Fibroblast of lung (primary cell): Measurements from ENCODE around the gene LSM11.

Experiments
- CTCF ChIP-seq, 2 donors: IDR thresholded peaks in 1 of 2; conservative IDR thresholded peaks in 1 of 2; 1 replicate in 1 of 2; 2 replicates in 1 of 2; pipeline ENCODE4 v1.5.1; 2011 to 2012; ENCODE audit warnings: low read length in 2 of 2, control low read depth in 1 of 2, inconsistent platforms in 1 of 2, low read depth in 1 of 2, mild to moderate bottlenecking in 1 of 2
- EZH2 ChIP-seq: IDR thresholded peaks from 2 replicates; pipeline ENCODE4 v1.5.1; 2012; ENCODE audit warnings: low read length, control low read depth, mild to moderate bottlenecking; ENCODE audit errors: missing control alignments

- no peak for TF ChIP-seq CTCF (conservative IDR thresholded peaks at IDR 0.05 in 1 of 2, IDR thresholded peaks at IDR 0.05 in 1 of 2; ENCODE audit: low read depth in 1 of 2, low read length in 2 of 2)
- no peak for TF ChIP-seq EZH2
Measured at GRCh38 chr5:157735991-157736390, 7.5 kb upstream of the LSM11 start.
